ENCODE measurements around the gene ZMAT5. TPM values are rescaled to one million over a fixed set of nuclear protein-coding genes. Genes with fewer than 3 reads are reported as not detected.

The ZMAT5 gene
- total and polyA plus RNA-seq, 9 of the 15 experiments (the other 6 are each of a cell fraction or from before 2014, with no cell fraction given) = 2.0 to 25.2 (median 11.9) TPM

GRCh38 chr22:29767171-29768051 lies 604 bp upstream of the ZMAT5 start, which contains the start of gene UQCR10 (continued):
- TF ChIP-seq SFPQ (IDR thresholded peaks at IDR 0.05; ENCODE audit: low read depth, low read length) (no peak), L3MBTL2 (IDR thresholded peaks at IDR 0.05) (no peak; the same call in 1 of the 2 replicates), TRIM24 (IDR thresholded peaks at IDR 0.05) (no peak), PRMT5 (CRISPR knock-in tag; IDR thresholded peaks at IDR 0.05) (no peak), RBM39 (optimal IDR thresholded peaks at IDR 0.05; ENCODE audit: low read depth, low read length) (no peak), ZNF354B (CRISPR knock-in tag; IDR thresholded peaks at IDR 0.05) (no peak), SRSF1 (IDR thresholded peaks at IDR 0.05; ENCODE audit: low read depth, low read length) (no peak), HDAC2 (IDR thresholded peaks at IDR 0.05) (no peak), KDM5B (IDR thresholded peaks at IDR 0.05; ENCODE audit: insufficient replicate concordance, low read depth, low read length) (peak; percentile 63), ZNF239 (CRISPR knock-in tag; IDR thresholded peaks at IDR 0.05) (no peak), PCBP1 (IDR thresholded peaks at IDR 0.05; ENCODE audit: low read depth, low read length, poor library complexity, severe bottlenecking) (no peak), NFXL1 (CRISPR knock-in tag; IDR thresholded peaks at IDR 0.05) (no peak)
- TF ChIP-seq, protein P1, sequence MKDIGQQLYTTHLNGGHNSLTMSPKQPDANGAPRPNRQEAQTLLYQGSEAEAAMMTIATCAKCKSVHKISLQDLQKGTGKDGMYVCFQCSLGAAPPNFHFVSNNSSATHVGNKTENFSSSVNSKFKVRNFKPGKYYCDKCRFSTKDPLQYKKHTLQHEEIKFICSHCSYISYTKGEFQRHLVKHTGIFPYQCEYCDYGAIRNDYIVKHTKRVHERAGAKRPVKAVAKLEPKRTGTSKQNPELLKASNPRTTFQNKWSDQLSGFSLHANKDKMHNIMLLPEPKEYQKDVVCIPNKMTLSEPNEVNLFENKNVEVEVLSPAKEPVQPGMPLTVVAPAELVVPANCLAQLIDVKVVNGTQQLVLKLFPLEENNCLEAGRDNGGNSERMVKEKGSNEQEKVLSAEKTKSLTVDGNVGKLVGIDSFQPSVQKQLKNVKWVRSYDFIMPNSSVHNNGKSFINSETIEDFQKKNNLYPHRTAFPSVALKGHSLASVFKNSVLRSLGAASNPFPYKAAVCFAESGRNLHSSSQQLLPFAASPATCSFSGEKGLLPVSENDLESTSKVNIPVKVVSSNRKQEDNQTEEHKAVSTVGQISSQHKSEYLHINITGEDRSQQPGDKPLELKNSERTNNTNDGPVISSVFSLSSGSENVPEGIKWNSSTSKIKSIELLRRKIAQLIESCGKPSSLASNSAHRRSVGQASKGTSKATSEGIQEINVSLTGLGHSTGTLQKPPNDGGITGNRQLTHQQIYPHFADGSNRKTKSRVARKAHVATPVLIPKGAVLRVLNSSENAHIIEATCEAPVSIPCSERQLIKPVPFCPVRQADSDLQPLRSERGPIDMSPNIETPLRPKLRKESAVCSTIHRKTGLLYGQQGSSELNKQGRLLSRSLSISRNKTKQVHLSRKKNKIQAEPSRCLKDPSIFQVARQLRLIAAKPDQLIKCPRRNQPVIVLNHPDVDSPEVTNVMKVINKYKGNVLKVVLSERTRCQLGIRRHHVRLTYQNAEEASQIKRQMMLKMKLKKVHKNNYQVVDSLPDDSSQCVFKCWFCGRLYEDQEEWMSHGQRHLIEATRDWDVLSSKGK (CRISPR knock-in tag; IDR thresholded peaks at IDR 0.05) = no peak
- TF ChIP-seq, protein P2, sequence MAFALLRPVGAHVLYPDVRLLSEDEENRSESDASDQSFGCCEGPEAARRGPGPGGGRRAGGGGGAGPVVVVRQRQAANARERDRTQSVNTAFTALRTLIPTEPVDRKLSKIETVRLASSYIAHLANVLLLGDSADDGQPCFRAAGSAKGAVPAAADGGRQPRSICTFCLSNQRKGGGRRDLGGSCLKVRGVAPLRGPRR (CRISPR knock-in tag; IDR thresholded peaks at IDR 0.05) = no peak
- TF ChIP-seq, protein P3, sequence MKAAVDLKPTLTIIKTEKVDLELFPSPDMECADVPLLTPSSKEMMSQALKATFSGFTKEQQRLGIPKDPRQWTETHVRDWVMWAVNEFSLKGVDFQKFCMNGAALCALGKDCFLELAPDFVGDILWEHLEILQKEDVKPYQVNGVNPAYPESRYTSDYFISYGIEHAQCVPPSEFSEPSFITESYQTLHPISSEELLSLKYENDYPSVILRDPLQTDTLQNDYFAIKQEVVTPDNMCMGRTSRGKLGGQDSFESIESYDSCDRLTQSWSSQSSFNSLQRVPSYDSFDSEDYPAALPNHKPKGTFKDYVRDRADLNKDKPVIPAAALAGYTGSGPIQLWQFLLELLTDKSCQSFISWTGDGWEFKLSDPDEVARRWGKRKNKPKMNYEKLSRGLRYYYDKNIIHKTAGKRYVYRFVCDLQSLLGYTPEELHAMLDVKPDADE (conservative IDR thresholded peaks at IDR 0.05; ENCODE audit: control insufficient read depth, low read depth, low read length) = no peak
